Measurements from ENCODE around the gene CNN2.

CNN2 gene

DNA sequence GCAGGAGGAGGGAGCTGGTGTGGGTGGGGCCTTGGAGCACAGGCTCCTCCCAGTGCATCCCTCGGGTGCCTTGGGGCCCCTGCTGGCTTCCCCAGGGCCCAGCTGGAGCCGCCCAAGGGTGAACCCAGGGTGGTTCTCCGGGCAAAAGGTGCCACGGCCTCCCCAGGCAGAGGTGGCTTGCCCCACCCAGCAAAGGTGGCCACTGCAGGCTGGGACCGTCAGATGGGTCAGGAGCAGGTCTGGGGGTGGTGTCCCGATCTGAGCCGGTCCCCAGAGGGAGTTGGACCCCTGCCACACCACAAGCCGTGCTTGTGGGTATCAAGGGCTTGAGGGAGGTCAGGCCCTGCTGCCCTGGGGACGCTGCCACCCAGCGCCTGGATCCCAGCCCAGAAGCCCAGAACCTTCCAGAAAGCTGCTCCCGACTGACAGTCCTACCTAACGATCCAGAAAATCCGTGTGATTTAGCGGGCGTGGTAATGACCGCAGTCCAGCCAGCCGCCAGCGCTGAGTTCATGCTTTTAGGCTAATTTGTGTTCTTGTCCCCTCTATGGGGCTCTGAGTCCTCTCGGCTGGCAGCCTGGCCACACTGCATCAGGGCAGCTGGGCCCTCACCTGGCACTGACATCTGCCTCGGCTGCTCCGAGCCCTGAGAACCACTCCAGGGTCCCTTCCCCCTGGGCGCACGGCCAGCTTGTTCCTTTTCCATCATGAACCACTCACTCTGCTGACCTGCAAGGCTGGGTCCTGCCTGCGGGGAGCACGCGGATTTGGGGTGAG lies 31.2 kb upstream of the CNN2 start:
- DNase-seq (ENCODE audit: low spot score) (peak; percentile 93), FAIRE-seq (peak; percentile 96)

DNA sequence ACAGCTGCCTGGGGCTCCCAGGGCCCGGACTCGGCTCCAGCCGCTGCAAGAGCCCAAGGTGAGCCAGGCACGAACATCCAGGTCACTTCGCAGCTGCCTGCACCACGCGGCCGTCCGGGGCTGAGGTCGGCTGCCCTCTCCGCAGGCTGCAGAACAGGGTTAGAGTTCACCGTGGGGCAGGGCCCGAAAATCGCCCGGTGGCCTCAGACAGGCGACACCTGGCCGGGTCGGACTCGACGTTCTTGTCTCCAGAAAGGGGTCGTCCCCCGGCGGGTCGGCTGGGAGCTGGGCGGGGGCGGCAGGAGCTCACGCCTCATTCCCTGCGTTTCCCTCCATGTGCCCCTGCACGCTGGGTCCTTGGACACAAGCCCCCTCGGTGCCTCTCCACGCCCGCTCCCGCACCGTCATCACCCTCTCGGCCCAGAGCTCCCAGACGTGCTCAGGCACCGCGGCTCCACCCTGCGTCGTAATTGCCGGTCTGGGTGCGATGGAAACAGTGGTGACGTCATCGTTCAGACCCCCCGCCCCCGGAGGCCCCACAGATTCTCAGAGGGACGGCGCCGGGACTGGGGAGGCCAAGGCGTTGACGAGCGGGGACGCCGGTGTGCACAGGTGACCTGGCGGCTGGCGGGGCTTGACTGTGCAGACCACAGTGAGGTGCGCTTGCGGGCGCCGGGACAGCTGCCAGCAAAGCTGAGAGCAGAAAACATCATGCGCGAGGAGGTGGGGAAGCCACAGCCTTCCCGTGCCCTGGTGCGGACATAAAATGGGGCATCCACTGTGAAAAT lies 30.2 kb upstream of the CNN2 start:
- DNase-seq (ENCODE audit: low spot score) (peak; percentile 47), FAIRE-seq (no peak)

DNA sequence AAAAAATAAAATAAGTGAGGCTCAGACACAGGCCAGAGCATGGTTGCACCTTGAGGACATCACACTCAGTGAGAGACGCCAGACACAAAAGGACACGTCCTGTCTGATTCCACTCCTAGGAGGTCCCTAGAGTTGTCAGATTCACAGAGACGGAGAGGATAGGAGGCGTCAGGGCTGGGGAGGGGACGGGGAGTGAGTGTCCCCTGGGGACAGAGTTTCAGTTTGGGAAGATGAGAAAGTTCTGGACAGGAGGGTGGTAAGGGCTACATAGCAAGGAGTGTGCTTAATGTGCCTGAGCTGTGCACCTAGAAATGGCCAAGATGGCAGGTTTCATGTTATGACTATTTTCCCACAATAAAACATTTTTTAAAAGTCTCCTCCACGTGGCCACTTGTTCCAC lies 28.3 kb upstream of the CNN2 start:
- DNase-seq (ENCODE audit: low spot score) (no peak), FAIRE-seq (no peak)

- FAIRE-seq: no peak
Measured at GRCh38 chr19:999379-999719, 27.1 kb upstream of the CNN2 start.

DNA sequence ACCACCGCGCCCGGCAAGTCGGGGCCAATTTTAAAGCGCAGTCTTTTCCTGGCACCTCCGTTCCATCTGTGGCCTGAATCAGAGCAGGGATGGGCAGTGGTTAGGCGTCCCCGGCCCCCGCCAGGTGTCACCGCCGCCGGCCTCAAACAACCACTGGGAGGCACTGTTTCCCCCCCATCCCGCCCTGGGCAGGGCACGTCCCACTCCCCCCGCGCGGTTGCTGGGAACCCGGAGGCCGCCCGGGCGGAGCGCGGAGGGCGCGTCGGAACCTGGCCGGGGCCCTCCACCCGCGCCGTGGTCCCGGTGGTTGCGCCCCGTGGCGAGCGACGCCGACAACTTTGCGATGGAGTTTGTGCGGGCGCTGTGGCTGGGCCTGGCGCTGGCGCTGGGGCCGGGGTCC lies 26.3 kb upstream of the CNN2 start, which contains the start of gene GRIN3B:
Gene GRIN3B (plus strand): TSS at position 325 of the 400 bp plus-strand sequence. CDS start 19 bp downstream, at position 344.
- FAIRE-seq (no peak), DNase-seq (ENCODE audit: low spot score) (no peak)

More at GRCh38 chr19:999379-999719, 27.1 kb upstream of the CNN2 start:
- DNase-seq (ENCODE audit: low spot score): no peak

- FAIRE-seq: no peak
- DNase-seq (ENCODE audit: low spot score): no peak
Measured at GRCh38 chr19:1000591-1001537, 25.5 kb upstream of the CNN2 start.

GRCh38 chr19:1001538-1002166 lies 24.8 kb upstream of the CNN2 start:
- DNase-seq (ENCODE audit: low spot score) (no peak), FAIRE-seq (no peak)

DNA sequence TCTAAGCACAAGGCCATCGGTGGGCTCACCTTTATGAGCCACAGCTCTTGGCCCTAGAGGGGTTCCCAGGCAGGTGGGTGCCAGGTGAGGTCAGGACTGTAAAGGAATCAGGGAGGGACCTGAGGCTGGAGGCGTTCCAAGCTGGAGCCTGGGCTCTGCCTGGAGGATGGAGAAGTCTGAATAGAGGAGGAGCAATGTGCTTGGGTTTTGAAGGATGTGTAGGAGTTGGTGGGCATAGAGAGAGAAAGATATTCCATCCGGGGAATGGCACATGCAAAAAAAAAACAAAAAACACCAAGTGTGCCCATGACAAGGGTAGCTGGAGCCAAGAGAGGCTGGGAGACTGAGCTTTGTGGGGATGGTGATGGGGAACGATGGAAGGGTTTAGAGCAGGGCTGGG lies 23.8 kb upstream of the CNN2 start:
- DNase-seq (ENCODE audit: low spot score): no peak
- no peak for FAIRE-seq

- no peak for FAIRE-seq
- DNase-seq (ENCODE audit: low spot score): no peak
Measured at GRCh38 chr19:1003283-1003682, 23.1 kb upstream of the CNN2 start.

GRCh38 chr19:1004204-1004802 lies 22.1 kb upstream of the CNN2 start:
- no peak for DNase-seq (ENCODE audit: low spot score)
- no peak for FAIRE-seq

DNA sequence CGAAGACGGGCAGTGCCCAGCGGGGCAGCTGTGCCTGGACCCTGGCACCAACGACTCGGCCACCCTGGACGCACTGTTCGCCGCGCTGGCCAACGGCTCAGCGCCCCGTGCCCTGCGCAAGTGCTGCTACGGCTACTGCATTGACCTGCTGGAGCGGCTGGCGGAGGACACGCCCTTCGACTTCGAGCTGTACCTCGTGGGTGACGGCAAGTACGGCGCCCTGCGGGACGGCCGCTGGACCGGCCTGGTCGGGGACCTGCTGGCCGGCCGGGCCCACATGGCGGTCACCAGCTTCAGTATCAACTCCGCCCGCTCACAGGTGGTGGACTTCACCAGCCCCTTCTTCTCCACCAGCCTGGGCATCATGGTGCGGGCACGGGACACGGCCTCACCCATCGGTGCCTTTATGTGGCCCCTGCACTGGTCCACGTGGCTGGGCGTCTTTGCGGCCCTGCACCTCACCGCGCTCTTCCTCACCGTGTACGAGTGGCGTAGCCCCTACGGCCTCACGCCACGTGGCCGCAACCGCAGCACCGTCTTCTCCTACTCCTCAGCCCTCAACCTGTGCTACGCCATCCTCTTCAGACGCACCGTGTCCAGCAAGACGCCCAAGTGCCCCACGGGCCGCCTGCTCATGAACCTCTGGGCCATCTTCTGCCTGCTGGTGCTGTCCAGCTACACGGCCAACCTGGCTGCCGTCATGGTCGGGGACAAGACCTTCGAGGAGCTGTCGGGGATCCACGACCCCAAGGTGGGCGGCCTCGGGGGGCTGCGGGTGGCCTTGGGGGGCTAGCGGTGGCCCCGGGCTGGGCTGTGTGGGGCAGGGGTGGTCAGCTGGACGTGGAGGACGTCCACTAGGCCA lies 21.4 kb upstream of the CNN2 start:
- DNase-seq (ENCODE audit: low spot score): no peak
- FAIRE-seq: no peak

DNA sequence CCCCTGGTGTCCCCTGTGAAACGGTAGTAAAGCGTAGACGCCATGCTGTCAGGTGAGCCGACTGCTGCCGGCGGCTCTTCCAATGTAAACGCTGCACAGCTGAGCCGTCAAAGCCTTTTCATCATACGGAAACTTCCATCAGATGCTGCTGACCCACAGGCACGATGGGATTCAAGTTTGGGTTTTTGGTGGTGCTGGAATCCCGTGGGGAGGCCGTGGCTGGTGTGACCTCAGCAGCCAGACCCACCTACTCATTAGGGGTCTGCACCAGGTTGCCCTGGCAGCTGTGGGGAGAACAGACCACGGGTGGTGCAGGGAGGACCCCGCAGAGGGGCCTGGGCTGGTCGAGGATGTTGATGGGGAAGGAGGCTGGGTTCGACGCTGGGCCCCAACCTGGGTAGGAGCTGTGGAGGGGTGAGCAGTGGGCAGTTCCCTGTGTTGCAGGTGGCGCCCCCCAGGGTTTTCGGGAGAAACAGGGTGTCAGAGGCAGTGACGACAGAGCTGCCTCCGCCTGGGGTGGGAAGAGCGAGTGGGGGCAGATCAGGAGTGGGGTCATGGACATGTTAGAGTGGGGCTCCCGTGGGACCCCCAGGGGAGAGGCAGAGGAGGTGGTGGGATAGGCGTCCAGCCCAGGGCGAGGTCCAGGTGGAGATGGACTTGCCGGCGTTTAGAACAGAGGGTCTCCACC lies 19.6 kb upstream of the CNN2 start:
- no peak for DNase-seq (ENCODE audit: low spot score)
- FAIRE-seq: no peak

DNA sequence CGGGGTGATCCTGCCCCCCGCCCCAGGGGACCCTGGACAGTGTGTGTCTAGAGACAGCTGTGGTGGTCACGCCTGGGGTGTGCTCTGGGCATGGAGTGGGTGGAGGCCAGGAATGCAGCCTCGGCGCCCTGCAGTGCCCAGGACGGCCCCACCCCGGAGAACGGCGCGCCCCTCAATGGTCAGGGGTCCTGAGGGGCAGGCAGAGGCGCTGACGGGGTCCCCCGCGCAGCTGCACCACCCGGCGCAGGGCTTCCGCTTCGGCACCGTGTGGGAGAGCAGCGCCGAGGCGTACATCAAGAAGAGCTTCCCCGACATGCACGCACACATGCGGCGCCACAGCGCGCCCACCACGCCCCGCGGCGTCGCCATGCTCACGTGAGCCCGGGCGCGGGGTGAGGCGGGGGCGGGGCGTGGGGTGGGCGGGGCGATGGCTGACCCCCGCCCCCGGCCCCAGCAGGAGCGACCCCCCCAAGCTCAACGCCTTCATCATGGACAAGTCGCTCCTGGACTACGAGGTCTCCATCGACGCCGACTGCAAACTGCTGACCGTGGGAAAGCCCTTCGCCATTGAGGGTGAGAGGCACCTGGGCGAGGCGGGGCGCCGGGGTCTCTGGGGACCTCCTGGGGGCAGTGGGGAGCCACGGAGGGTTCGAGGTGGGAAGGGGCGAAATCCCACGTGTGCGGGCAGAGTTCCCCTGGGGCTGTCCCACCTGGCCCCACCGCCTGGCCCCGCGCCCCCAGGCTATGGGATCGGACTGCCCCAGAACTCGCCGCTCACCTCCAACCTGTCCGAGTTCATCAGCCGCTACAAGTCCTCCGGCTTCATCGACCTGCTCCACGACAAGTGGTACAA lies 18.8 kb upstream of the CNN2 start:
- FAIRE-seq: no peak

GRCh38 chr19:1008268-1009040 lies 18.0 kb upstream of the CNN2 start:
- no peak for DNase-seq (ENCODE audit: low spot score)
- no peak for FAIRE-seq

More for the DNA sequence above, 18.8 kb upstream of the CNN2 start:
- DNase-seq (ENCODE audit: low spot score): no peak

- FAIRE-seq (no peak), DNase-seq (ENCODE audit: low spot score) (no peak)
Measured at GRCh38 chr19:1009041-1009980, 17.1 kb upstream of the CNN2 start.

- no peak for DNase-seq (ENCODE audit: low spot score)
- FAIRE-seq: no peak
Measured at GRCh38 chr19:1009981-1010538, 16.3 kb upstream of the CNN2 start.

All from RCC 7860 (cell line).